Stimulated activated CD4-positive, alpha-beta T cell treated with anti-CD3 and anti-CD28 coated beads, Interleukin-4, amount 100 ng/mL, for 24 hours (primary cell): ENCODE measurements around the gene CACHD1.

Experiments used
- DNase-seq: peaks from one replicate; pipeline ENCODE4 v3.0.0-alpha.2; 2020

Gene CACHD1

GRCh38 chr1:64555947-64556346 is 86.0 kb downstream of the CACHD1 start:
- no peak for DNase-seq

GRCh38 chr1:64561993-64562392 is 92.1 kb downstream of the CACHD1 start:
- no peak for DNase-seq

GRCh38 chr1:64563958-64564565 is 94.1 kb downstream of the CACHD1 start:
- no peak for DNase-seq

GRCh38 chr1:64564891-64565290 is 95.0 kb downstream of the CACHD1 start:
- DNase-seq: no peak

GRCh38 chr1:64567426-64568170 is 97.7 kb downstream of the CACHD1 start:
- DNase-seq: no peak

DNA sequence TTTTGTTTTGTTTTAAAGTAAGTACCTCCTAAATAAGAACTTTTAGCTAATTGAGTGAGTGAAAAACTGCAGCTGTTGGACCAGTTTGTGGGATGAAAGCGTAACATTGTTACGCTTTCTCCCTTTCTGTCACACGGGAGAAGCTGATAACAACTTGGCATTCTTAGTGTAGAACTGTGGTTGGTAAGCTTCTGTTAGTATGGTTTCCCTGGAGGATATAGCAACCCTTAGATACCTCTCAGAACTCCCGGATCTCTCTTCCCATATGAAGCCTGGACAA is 98.2 kb downstream of the CACHD1 start:
- no peak for DNase-seq

- no peak for DNase-seq
These were observed 99.5 kb downstream of the CACHD1 start for GRCh38 chr1:64569411-64569810.

- no peak for DNase-seq
These were observed 100.4 kb downstream of the CACHD1 start for GRCh38 chr1:64570267-64570855.

DNA sequence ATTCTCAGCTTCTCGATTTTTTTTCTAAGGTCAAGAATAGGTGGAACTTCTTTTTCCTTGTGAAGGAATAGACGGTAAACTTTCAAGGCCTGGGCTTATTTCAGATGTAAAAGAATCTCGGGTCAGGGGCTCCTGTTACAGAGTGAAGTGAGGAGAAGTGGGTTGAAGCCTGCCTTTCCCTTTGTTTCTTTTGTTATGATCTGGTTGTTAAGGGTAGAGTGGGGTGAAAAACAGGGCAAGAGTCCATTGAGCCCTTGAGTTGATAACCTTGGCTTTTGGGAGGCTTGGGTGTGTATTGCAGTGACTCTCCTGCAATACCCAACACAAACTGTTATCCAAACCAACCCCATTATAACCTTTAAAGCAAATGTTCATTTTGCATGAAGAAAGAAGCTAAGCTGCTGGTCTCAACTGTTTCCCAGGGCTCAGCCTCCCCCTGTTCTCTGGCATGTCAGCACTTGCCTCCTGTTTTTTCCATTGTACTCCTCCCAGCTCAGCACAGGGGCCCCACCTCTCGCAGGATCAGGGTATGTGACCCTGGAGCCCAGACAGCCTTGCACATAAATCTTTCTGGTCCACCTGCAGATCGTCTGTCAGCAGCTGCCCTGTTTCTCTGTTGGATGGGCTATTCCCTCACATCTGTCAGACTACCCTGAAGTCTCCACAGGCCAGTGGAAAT is 102.4 kb downstream of the CACHD1 start:
- DNase-seq: no peak

DNA sequence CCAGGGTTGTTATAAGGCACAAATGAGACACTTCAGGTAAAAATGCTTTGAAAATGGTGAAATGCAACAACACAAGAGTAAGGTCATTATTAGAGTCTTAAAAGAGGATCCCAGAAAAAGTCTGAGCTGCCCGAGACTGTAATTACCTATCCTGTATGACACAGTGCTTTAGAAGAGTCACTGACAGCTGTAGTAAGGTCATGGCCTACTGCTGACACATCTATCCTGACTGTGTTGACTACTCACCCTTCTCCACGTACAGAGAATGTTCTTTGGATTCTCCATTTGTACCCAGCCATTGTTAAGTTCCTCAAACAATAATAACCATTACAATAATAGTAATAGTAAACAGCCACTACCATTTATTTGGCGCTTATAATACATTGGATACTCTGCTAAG is 104.4 kb downstream of the CACHD1 start:
- no peak for DNase-seq

- DNase-seq: no peak
These were observed 106.2 kb downstream of the CACHD1 start for GRCh38 chr1:64575881-64576676.

DNA sequence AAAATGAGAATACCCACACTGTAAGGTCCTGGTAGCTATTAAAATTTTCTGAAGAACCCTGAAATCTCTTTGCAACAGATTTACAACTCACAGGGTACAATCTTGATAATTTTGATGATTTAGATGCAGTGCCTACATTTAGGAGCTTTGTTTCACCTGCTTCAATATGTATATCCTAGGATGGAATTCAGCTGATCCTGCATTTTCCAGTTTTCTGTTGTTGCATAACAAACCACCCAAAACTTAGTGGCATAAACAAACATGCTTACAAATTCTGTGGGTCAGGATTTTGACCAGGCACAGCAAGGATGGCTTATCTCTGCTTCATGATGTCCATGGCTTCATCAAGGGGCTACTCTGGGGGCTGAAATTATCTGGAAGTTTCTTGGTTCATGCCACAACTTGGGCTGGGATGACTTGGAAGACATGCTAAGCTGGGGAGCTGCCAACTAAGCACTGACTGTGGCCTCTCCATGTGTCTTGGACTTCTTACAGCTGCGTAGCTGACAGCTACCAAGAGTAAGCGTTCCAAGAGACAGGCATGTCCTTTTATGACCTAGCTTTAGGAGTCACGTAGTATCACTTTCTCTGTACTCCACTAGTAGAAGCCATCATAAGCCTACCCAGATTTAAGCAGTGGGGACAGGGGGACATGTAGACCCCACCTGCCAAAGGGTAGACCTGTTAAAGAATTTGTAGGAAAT is 108.5 kb downstream of the CACHD1 start:
- DNase-seq: no peak

- DNase-seq: no peak
These were observed 109.8 kb downstream of the CACHD1 start for GRCh38 chr1:64579767-64580166.

GRCh38 chr1:64581135-64581842 is 111.4 kb downstream of the CACHD1 start:
- no peak for DNase-seq

- DNase-seq: no peak
These were observed 111.9 kb downstream of the CACHD1 start for GRCh38 chr1:64581843-64582185.

DNA sequence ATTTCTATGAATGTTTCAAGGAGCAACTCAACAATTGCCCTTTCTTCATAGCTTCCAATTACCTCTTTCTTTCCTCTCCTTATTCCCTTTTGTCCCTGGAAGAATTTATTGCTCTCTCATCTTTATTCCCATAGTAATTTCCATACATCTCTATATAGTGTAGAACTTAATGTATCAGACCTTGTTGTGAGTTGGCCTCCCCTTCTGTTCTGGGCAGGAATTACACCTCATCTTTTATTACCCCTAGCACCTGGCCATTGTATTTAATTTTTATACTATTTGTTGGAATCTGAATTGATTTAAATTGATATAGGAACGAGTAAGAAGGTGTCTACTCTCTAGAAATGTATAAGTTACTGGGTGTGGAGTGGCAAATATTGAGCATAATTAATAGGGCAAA is 114.5 kb downstream of the CACHD1 start:
- DNase-seq: no peak

- no peak for DNase-seq
These were observed 118.9 kb downstream of the CACHD1 start for GRCh38 chr1:64588876-64589275.

DNA sequence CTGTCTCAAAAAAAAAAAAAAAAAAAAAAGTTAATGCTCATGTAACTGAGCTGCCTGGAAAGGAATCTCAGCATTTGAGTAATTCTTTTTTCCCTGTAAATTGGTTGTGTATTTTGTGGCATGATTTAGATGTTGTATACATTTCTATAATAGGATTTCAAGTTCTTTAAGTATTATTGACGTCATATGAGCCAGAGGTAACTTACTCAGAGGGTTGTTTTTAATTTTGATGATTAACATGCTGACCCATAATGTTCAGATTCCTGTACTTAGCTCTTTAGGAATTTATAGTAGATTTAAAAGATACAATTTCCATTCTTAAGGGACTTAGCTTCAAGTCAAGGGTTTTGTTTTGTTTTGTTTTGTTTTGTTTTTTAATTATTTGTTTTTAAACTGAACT is 120.4 kb downstream of the CACHD1 start:
- no peak for DNase-seq

GRCh38 chr1:64594446-64594845 is 124.5 kb downstream of the CACHD1 start:
- DNase-seq: no peak

GRCh38 chr1:64595871-64596515 is 126.1 kb downstream of the CACHD1 start:
- DNase-seq: no peak

DNA sequence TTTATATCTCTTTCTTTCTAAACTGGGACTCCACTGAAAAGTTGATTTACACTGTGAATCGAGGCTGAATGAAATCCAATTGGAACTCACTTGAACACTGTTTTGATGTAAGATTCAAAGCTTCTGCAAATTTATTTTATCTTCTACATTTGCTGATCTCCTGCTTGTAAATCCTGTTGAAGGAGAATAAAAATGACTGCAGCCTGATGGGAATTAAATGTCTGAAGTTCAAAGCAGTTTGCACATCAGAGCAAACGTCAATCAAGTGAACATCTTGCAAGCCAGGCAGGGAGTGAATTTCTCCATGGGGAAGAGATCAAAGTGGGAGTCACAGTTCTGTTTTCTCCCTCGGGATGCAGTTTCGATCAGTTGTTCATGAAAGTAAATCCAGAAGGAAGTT is 127.2 kb downstream of the CACHD1 start:
- no peak for DNase-seq
